GM13976 (cell line): ENCODE measurements around the gene FAM107B.

Experiments used
- DNase-seq: peaks from one replicate; pipeline ENCODE4 v3.0.0; 2012; ENCODE audit warnings: low spot score
- CTCF ChIP-seq: IDR thresholded peaks from 2 replicates; pipeline ENCODE4 v1.5.1; 2012; ENCODE audit warnings: borderline replicate concordance, mild to moderate bottlenecking; ENCODE audit not compliant: insufficient read depth; ENCODE audit errors: extremely low read depth, missing control alignments, control extremely low read depth
- in situ Hi-C: fragments of 300-500 bp; cut with MboI; formaldehyde crosslinking; loops from one replicate; pipeline ENCODE4 v1.12.0; 2022; ENCODE audit warnings: low sequenced_read_pairs, mixed read lengths, inconsistent platforms; ENCODE audit not compliant: unreplicated experiment

Gene FAM107B

DNA sequence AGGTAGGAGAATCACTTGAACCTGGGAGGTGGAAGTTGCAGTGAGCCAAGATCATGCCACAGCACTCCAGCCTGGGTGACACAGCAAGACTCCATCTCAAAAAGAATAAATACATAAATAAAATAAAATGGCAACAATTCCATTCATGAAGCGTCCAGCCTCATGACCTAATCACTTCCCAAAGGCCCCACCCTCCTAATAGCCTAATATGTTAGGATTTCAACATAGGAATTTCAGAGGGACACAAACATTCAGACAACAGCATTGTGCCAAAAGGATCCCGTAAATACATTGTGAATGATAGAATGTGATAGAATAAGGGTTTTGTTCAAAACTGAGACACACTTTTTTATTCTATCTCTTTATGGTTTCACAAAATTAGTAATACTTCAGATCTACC lies 90.3 kb downstream of the FAM107B start:
- DNase-seq, result no peak
- no peak for TF ChIP-seq CTCF
- in situ Hi-C loops, result no loop called here

- in situ Hi-C loops, result no loop called here
- no peak for DNase-seq
- no peak for TF ChIP-seq CTCF
These were observed 91.4 kb downstream of the FAM107B start for GRCh38 chr10:14683256-14683655.

DNA sequence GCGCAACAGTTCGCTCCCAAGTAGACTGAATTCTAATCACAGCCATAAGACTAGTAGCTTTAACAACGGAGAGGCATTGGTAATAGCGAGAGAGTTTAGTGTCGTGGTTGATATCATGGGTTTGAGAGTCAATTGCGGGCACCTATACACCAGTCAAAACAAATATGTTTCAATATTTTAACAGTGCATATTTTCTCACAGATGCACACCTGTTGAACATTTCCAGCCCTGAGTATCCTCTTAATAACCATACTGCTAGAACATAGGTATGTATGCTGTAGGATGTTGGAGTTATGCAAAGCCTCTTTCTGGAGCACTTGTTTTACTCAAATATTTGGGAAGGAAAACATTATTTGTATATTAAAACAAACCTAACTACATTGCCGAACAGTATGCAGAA lies 92.9 kb downstream of the FAM107B start:
- no peak for TF ChIP-seq CTCF
- in situ Hi-C loops, result no loop called here
- no peak for DNase-seq

DNA sequence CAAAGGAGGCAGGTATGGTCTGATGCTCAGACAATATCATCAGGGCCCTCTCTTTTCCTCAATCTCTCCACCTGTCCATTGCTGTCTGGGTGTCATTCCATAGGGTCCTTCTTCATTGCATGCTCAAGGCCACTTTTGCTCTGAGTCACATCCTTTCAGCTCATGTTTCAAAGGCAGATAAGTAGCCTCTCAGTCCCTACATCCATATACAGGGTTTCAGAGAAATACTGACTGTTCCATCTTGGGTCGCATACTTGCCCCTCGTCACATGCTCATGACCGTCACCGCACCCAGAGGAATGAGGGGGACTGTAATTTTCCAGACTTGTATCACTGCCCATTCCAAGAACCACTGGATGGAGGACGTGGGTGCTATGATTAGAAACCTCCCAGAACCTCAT lies 93.4 kb downstream of the FAM107B start:
- DNase-seq, result no peak
- no peak for TF ChIP-seq CTCF
- in situ Hi-C loops, result no loop called here

DNA sequence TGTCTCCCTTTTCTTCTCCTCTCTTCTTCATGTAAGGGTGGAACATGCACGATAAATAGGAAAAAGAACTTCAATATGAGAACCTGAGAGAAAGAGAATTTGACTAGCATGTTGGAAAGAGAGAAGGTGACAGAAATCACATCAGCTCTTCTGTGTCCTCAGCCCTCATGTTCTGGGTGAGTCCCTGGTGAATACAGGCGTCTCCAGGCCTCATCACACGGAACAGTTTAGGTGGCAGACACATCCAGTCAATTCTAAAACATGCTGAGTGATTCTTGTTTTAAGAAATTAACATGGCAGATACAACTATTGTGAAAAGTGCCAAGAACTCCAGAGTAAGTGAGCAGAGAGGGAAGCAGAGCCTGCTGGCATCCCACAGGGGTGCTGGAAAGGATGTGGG lies 96.1 kb downstream of the FAM107B start:
- in situ Hi-C loops, result no loop called here
- no peak for TF ChIP-seq CTCF
- DNase-seq, result no peak

DNA sequence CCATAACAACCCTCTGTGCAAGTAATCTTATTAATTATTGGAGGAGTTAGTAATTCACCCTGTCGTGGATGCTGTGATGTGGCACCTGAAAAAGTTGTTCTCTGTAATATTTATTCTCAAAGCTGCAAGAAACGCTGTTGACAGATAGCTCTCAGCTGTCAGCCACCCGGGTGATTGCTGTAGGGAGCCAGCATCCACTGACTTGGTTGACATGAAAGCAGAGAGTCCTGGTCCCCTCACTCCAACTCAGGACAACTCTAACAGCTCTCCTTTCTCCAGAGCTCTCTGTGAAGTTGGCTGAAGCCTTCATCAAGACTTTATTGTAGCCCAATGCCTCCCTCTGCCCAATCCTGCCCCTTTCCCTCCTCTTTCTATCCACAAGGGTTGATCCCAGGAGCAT lies 98.0 kb downstream of the FAM107B start:
- TF ChIP-seq CTCF, result no peak
- DNase-seq, result no peak
- in situ Hi-C loops, result no loop called here

- DNase-seq, result no peak
- no peak for TF ChIP-seq CTCF
- in situ Hi-C loops, result no loop called here
These were observed 100.2 kb downstream of the FAM107B start for GRCh38 chr10:14674376-14675050.
